Measurements from ENCODE around the gene WDTC1. TPM values are rescaled to one million over a fixed set of nuclear protein-coding genes. Genes with fewer than 3 reads are reported as not detected.

Gene WDTC1
- total and polyA plus RNA-seq, 2 of the 13 experiments (the other 11 are each of a cell fraction or from before 2014, with no cell fraction given): 5.5 TPM

- TF ChIP-seq ZNF407 (CRISPR knock-in tag; IDR thresholded peaks at IDR 0.05; ENCODE audit: not compliant biosample characterization): no peak
- 0 out of 2 replicates have a peak, but pooled peaks have one; percentile 32 for TF ChIP-seq ZHX1 (CRISPR knock-in tag; IDR thresholded peaks at IDR 0.05; ENCODE audit: low read depth)
- TF ChIP-seq PLRG1 (conservative IDR thresholded peaks at IDR 0.05): no peak
- TF ChIP-seq ZNF850 (CRISPR knock-in tag; conservative IDR thresholded peaks at IDR 0.05): no peak
- TF ChIP-seq FOXK2 (IDR thresholded peaks at IDR 0.05): peak; percentile 92
- TF ChIP-seq, protein P1, sequence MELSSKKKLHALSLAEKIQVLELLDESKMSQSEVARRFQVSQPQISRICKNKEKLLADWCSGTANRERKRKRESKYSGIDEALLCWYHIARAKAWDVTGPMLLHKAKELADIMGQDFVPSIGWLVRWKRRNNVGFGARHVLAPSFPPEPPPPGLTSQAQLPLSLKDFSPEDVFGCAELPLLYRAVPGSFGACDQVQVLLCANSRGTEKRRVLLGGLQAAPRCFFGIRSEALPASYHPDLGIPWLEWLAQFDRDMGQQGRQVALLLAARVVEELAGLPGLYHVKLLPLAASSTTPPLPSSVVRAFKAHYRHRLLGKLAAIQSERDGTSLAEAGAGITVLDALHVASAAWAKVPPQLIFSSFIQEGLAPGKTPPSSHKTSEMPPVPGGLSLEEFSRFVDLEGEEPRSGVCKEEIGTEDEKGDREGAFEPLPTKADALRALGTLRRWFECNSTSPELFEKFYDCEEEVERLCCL (CRISPR knock-in tag; IDR thresholded peaks at IDR 0.05; ENCODE audit: borderline replicate concordance): no peak
- TF ChIP-seq RAD51 (IDR thresholded peaks at IDR 0.05; ENCODE audit: borderline replicate concordance): no peak
- 0 out of 2 replicates have a peak, but pooled peaks have one; percentile 15 for TF ChIP-seq GPN1 (CRISPR knock-in tag; IDR thresholded peaks at IDR 0.05; ENCODE audit: borderline replicate concordance)
- TF ChIP-seq ZNF83 (CRISPR knock-in tag; IDR thresholded peaks at IDR 0.05; ENCODE audit: borderline replicate concordance): no peak
- no peak; the same call in none of the 2 replicates for TF ChIP-seq RAD21 (CRISPR knock-in tag; IDR thresholded peaks at IDR 0.05)
- no peak for TF ChIP-seq XBP1 (CRISPR knock-in tag; IDR thresholded peaks at IDR 0.05)
- peak; percentile 84 for TF ChIP-seq E2F5 (CRISPR knock-in tag; conservative IDR thresholded peaks at IDR 0.05)
- TF ChIP-seq SAFB2 (CRISPR knock-in tag; IDR thresholded peaks at IDR 0.05; ENCODE audit: borderline replicate concordance, low read depth): peak; percentile 95; the same call in 1 of the 2 replicates
- peak; percentile 90; the same call in 1 of the 2 replicates for TF ChIP-seq WIZ (CRISPR knock-in tag; IDR thresholded peaks at IDR 0.05)
- no peak for TF ChIP-seq SP1 (IDR thresholded peaks at IDR 0.05)
- peak; percentile 88 for TF ChIP-seq SP1 (CRISPR knock-in tag; IDR thresholded peaks at IDR 0.05)
- TF ChIP-seq ZMYM3 (CRISPR knock-in tag; IDR thresholded peaks at IDR 0.05): peak; percentile 54; the same call in 1 of the 2 replicates
Observed at GRCh38 chr1:27321813-27322568, 87.6 kb downstream of the WDTC1 start, which contains the start of gene TMEM222 (continued).
